ENCODE measurements around the gene ETNPPL.

DNA sequence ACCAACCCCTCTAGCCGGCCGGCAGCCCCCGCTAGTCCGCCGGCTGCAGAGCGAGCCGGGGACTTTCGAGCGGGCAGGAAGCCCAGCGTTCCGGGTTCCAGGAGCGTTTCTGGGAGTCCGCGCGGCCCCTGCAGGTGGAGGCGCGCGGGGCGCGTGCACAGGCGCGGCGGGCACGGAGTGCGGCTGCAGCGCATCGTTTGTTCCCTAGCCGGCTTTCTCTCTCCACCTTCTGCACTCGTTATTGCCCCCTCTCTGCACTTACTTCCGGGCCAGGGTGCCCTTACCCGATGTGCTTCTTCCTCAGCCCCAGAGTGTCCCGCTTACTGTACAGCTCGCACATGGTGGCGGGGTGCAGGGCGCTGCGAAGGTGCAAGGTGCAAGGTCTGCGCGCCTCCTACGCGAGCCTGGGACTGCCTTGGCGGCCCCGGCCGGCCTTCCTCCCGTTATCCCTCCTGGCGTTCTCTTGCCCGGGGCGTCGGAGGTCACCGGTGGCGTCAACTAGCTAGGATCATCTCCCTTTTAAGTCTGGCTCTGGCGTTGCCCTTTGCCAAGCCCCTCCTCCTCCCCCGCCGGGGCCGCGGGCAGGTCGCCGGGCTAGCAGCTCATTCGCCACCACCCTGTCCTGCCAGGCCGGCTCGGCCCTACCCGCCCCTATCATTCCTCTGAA is at the start of gene ETNPPL:
- TF ChIP-seq EZH2 (IDR thresholded peaks at IDR 0.05; ENCODE audit: borderline replicate concordance, insufficient read depth, low read length, poor library complexity, severe bottlenecking): no peak
- TF ChIP-seq, protein P1, sequence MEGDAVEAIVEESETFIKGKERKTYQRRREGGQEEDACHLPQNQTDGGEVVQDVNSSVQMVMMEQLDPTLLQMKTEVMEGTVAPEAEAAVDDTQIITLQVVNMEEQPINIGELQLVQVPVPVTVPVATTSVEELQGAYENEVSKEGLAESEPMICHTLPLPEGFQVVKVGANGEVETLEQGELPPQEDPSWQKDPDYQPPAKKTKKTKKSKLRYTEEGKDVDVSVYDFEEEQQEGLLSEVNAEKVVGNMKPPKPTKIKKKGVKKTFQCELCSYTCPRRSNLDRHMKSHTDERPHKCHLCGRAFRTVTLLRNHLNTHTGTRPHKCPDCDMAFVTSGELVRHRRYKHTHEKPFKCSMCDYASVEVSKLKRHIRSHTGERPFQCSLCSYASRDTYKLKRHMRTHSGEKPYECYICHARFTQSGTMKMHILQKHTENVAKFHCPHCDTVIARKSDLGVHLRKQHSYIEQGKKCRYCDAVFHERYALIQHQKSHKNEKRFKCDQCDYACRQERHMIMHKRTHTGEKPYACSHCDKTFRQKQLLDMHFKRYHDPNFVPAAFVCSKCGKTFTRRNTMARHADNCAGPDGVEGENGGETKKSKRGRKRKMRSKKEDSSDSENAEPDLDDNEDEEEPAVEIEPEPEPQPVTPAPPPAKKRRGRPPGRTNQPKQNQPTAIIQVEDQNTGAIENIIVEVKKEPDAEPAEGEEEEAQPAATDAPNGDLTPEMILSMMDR (IDR thresholded peaks at IDR 0.05; ENCODE audit: poor library complexity, severe bottlenecking): peak; percentile 40
- TF ChIP-seq RAD21 (conservative IDR thresholded peaks at IDR 0.05): peak; percentile 52
- TF ChIP-seq MXI1 (conservative IDR thresholded peaks at IDR 0.05; ENCODE audit: poor library complexity, severe bottlenecking): peak; percentile 71
- TF ChIP-seq SMC3 (conservative IDR thresholded peaks at IDR 0.05; ENCODE audit: poor library complexity): peak; percentile 46
- TF ChIP-seq EP300 (conservative IDR thresholded peaks at IDR 0.05; ENCODE audit: poor library complexity, severe bottlenecking): no peak
- TF ChIP-seq POLR2AphosphoS5 (IDR thresholded peaks at IDR 0.05): peak; percentile 23

Measured in neural cell (in vitro differentiated cells).